H1 (cell line): Measurements from ENCODE around the gene HMGXB3. TPM values are rescaled to one million over a fixed set of nuclear protein-coding genes. Genes with fewer than 3 reads are reported as not detected.

Source experiments
- CTCF ChIA-PET: fragments of 300-600 bp; sonication (Branson Sonifier 250); formaldehyde crosslinking; loops from one replicate; lab custom pipeline; 2021; ENCODE audit not compliant: partially characterized antibody; lab: Charles Lee
- POLR2A ChIA-PET: fragments of 300-600 bp; sonication (Branson Sonifier 250); formaldehyde crosslinking; loops from one replicate; lab custom pipeline; 2021; ENCODE audit warnings: inconsistent platforms; ENCODE audit not compliant: partially characterized antibody; lab: Charles Lee
- DNase-seq, 2 experiments: peaks; one replicate each; pipeline versions ENCODE4 v3.0.0 to v3.0.0-alpha.2; 2010 to 2022; ENCODE audit warnings: low spot score in 2 of 2, low read depth in 1 of 2, mixed read lengths in 1 of 2
- FAIRE-seq: peaks from 2 replicates; lab custom pipeline; 2011; peaks lifted over from hg19 to GRCh38; lab: Jason Lieb, UNC
- H2AFZ ChIP-seq: 2 replicates; pipeline ENCODE4 v1.8.1; 2012; ENCODE audit warnings: low read length, inconsistent platforms
- H2AK5ac ChIP-seq: 2 replicates; pipeline ENCODE4 v1.6.1; 2013; ENCODE audit warnings: low read depth, low read length
- H2BK120ac ChIP-seq: replicated peaks from 2 replicates; pipeline ENCODE3; 2013; ENCODE audit warnings: low read depth, low read length, inconsistent platforms
- H2BK12ac ChIP-seq: 2 replicates; pipeline ENCODE4 v1.6.1; 2013; ENCODE audit warnings: low read depth, low read length
- H2BK15ac ChIP-seq: 2 replicates; pipeline ENCODE4 v1.6.1; 2013; ENCODE audit warnings: low read length
- H2BK20ac ChIP-seq: 2 replicates; pipeline ENCODE4 v1.6.1; 2013; ENCODE audit warnings: low read length
- H2BK5ac ChIP-seq: 2 replicates; pipeline ENCODE4 v1.6.1; 2013; ENCODE audit warnings: low read depth, low read length
- H3K14ac ChIP-seq: 2 replicates; pipeline ENCODE4 v1.6.1; 2013; ENCODE audit warnings: inconsistent platforms; ENCODE audit not compliant: insufficient read length
- H3K18ac ChIP-seq: 2 replicates; pipeline ENCODE4 v1.6.1; 2013; ENCODE audit warnings: low read length; ENCODE audit errors: extremely low read depth
- H3K23ac ChIP-seq: 2 replicates; pipeline ENCODE4 v1.6.1; 2013; ENCODE audit warnings: inconsistent platforms; ENCODE audit not compliant: insufficient read length
- H3K23me2 ChIP-seq: 2 replicates; pipeline ENCODE4 v1.6.1; 2013; ENCODE audit warnings: low read depth, low read length
- H3K27ac ChIP-seq: 2 replicates; pipeline ENCODE4 v1.6.1; 2011; ENCODE audit warnings: low read depth, low read length, inconsistent platforms
- H3K27me3 ChIP-seq, 4 experiments: replicated peaks in 1 of 4; 1 replicate in 1 of 4; 2 replicates in 3 of 4; pipeline versions ENCODE4 v1.6.1 to v1.8.1; 2011 to 2013; ENCODE audit warnings: low read length in 3 of 4, mild to moderate bottlenecking in 3 of 4, inconsistent platforms in 2 of 4, mixed read lengths in 2 of 4, moderate library complexity in 1 of 4; ENCODE audit not compliant: control insufficient read depth in 3 of 4, insufficient read depth in 3 of 4; ENCODE audit errors: extremely low read depth in 1 of 4
- H3K36me3 ChIP-seq, 4 experiments: 2 replicates each; pipeline versions ENCODE4 v1.6.1 to v1.8.1; 2011 to 2013; ENCODE audit warnings: mild to moderate bottlenecking in 4 of 4, low read length in 3 of 4, moderate library complexity in 2 of 4, control low read depth in 1 of 4, inconsistent platforms in 1 of 4; ENCODE audit not compliant: insufficient read depth in 4 of 4, control insufficient read depth in 2 of 4
- H3K4ac ChIP-seq: replicated peaks from 2 replicates; pipeline ENCODE3; 2013; ENCODE audit warnings: low read length, low read depth, mixed read lengths, inconsistent platforms; ENCODE audit not compliant: insufficient read length
- H3K4me1 ChIP-seq, 4 experiments: replicated peaks in 1 of 4; 1 replicate in 1 of 4; 2 replicates in 3 of 4; pipeline versions ENCODE4 v1.6.1 to v1.8.1; 2011 to 2013; ENCODE audit warnings: low read length in 3 of 4, inconsistent platforms in 2 of 4, mixed read lengths in 1 of 4; ENCODE audit not compliant: insufficient read depth in 4 of 4, control insufficient read depth in 3 of 4
- H3K4me2 ChIP-seq, 2 experiments: 2 replicates each; pipeline versions ENCODE4 v1.6.1 to v1.8.1; 2011 to 2013; ENCODE audit warnings: low read depth in 2 of 2, low read length in 2 of 2, control low read depth in 1 of 2, inconsistent platforms in 1 of 2, mild to moderate bottlenecking in 1 of 2; ENCODE audit not compliant: insufficient read depth in 1 of 2
- H3K4me3 ChIP-seq, 4 experiments: fragments of 200-600, 300-600 bp in 1 of 4; sonication (generic), shearing (Covaris generic), sonication (Bioruptor Twin) in 1 of 4; 2 replicates each; pipeline versions ENCODE4 v1.5.1 to v1.8.1; 2011 to 2016; ENCODE audit warnings: low read length in 4 of 4, low read depth in 3 of 4, control low read depth in 2 of 4, inconsistent platforms in 2 of 4, mild to moderate bottlenecking in 2 of 4, mixed read lengths in 1 of 4, moderate library complexity in 1 of 4; ENCODE audit not compliant: insufficient read depth in 2 of 4; ENCODE audit errors: extremely low read depth in 1 of 4
- H3K56ac ChIP-seq: replicated peaks from 2 replicates; pipeline ENCODE3; 2013; ENCODE audit warnings: low read depth, mild to moderate bottlenecking, mixed read lengths, low read length, inconsistent platforms; ENCODE audit not compliant: insufficient read length
- H3K79me1 ChIP-seq: 2 replicates; pipeline ENCODE4 v1.6.1; 2013; ENCODE audit warnings: low read depth, low read length, control low read depth
- H3K79me2 ChIP-seq, 2 experiments: 2 replicates each; pipeline versions ENCODE4 v1.6.1 to v1.8.1; 2012 to 2013; ENCODE audit warnings: low read length in 2 of 2, mild to moderate bottlenecking in 2 of 2, inconsistent platforms in 1 of 2; ENCODE audit not compliant: insufficient read depth in 2 of 2, control insufficient read depth in 1 of 2
- H3K9ac ChIP-seq, 4 experiments: replicated peaks in 1 of 4; 1 replicate in 1 of 4; 2 replicates in 3 of 4; pipeline versions ENCODE4 v1.6.1 to v1.8.1; 2011 to 2013; ENCODE audit warnings: low read depth in 3 of 4, low read length in 3 of 4, control low read depth in 2 of 4, mild to moderate bottlenecking in 2 of 4, moderate library complexity in 2 of 4, inconsistent platforms in 1 of 4; ENCODE audit errors: extremely low read depth in 1 of 4
- H3K9me3 ChIP-seq, 2 experiments: 2 replicates each; pipeline versions ENCODE4 v1.6.1 to v1.8.1; 2012 to 2013; ENCODE audit warnings: mild to moderate bottlenecking in 2 of 2, moderate library complexity in 2 of 2, control low read depth in 1 of 2, inconsistent platforms in 1 of 2, low read depth in 1 of 2, low read length in 1 of 2, mixed read lengths in 1 of 2; ENCODE audit not compliant: insufficient read depth in 2 of 2
- H4K20me1 ChIP-seq, 2 experiments: replicated peaks in 1 of 2; 2 replicates each; pipeline versions ENCODE3 to v1.8.1; 2011 to 2013; ENCODE audit warnings: inconsistent platforms in 2 of 2, low read length in 2 of 2, mild to moderate bottlenecking in 1 of 2; ENCODE audit not compliant: insufficient read depth in 2 of 2, control insufficient read depth in 1 of 2
- H4K5ac ChIP-seq: 2 replicates; pipeline ENCODE4 v1.6.1; 2013; ENCODE audit warnings: low read length, low read depth, mixed read lengths, inconsistent platforms; ENCODE audit not compliant: insufficient read length
- H4K8ac ChIP-seq: 2 replicates; pipeline ENCODE4 v1.8.0; 2013; ENCODE audit warnings: mild to moderate bottlenecking, moderate library complexity, low read length, inconsistent platforms; ENCODE audit not compliant: insufficient read depth; ENCODE audit errors: extremely low read depth
- H4K91ac ChIP-seq: replicated peaks from 2 replicates; pipeline ENCODE3; 2013; ENCODE audit warnings: low read length, mixed read lengths, inconsistent platforms; ENCODE audit not compliant: insufficient read length
- BCL11A ChIP-seq, 2 experiments: IDR thresholded peaks; one replicate each; pipeline ENCODE4 v1.6.1; 2011; ENCODE audit warnings: low read depth in 2 of 2, low read length in 2 of 2, mild to moderate bottlenecking in 2 of 2
- BRCA1 ChIP-seq: IDR thresholded peaks from 2 replicates; pipeline ENCODE4 v1.6.1; 2012; ENCODE audit warnings: low read depth, low read length, improper control_type of control experiment
- CREB1 ChIP-seq: IDR thresholded peaks from 2 replicates; pipeline ENCODE4 v1.6.1; 2012; ENCODE audit warnings: inconsistent platforms
- CTCF ChIP-seq, 3 experiments: IDR thresholded peaks; 1 replicate in 2 of 3; 2 replicates in 1 of 3; pipeline versions ENCODE4 v1.5.1 to v1.6.1; 2011; ENCODE audit warnings: low read length in 3 of 3, mild to moderate bottlenecking in 3 of 3, inconsistent platforms in 2 of 3, low read depth in 1 of 3, moderate library complexity in 1 of 3; ENCODE audit not compliant: insufficient read depth in 1 of 3; ENCODE audit errors: control extremely low read depth in 1 of 3
- EZH2 ChIP-seq: fragments of 200-600 bp; sonication (generic); IDR thresholded peaks from 2 replicates; pipeline ENCODE4 v1.7.1; 2012; ENCODE audit warnings: low read depth, mild to moderate bottlenecking, moderate library complexity, low read length, inconsistent platforms; ENCODE audit not compliant: severe bottlenecking
- GABPA ChIP-seq: IDR thresholded peaks from 2 replicates; pipeline ENCODE4 v1.6.1; 2011; ENCODE audit warnings: mild to moderate bottlenecking, low read length, moderate library complexity, borderline replicate concordance; ENCODE audit not compliant: insufficient read depth
- NANOG ChIP-seq: IDR thresholded peaks from 2 replicates; pipeline ENCODE4 v1.6.1; 2011; ENCODE audit warnings: low read length, low read depth, mild to moderate bottlenecking, inconsistent platforms; ENCODE audit not compliant: insufficient read depth, poor library complexity, severe bottlenecking
- SRF ChIP-seq: IDR thresholded peaks from 2 replicates; pipeline ENCODE4 v1.6.1; 2011; ENCODE audit warnings: mild to moderate bottlenecking, low read depth, low read length, moderate library complexity
- TAF7 ChIP-seq: optimal IDR thresholded peaks from 2 replicates; pipeline ENCODE3; 2011; ENCODE audit warnings: low read depth, mild to moderate bottlenecking, inconsistent platforms, low read length, moderate library complexity, borderline replicate concordance
- TCF12 ChIP-seq: IDR thresholded peaks from 2 replicates; pipeline ENCODE4 v1.6.1; 2011; ENCODE audit warnings: low read depth, mild to moderate bottlenecking, low read length
- WGBS, 2 experiments: shearing (Covaris generic) in 1 of 2; methylation state at CpG; one replicate each; pipeline versions ENCODE4 v1.1.6 to v1.1.7; 2013 to 2015; ENCODE audit warnings: low lambda C conversion rate in 2 of 2, mixed read lengths in 2 of 2, inconsistent platforms in 1 of 2, low coverage in 1 of 2, missing lambda C conversion rate in 1 of 2; ENCODE audit not compliant: insufficient replicate concordance in 2 of 2, insufficient coverage in 1 of 2, insufficient read length in 1 of 2; ENCODE audit errors: extremely low coverage in 1 of 2, missing lambda C conversion rate in 1 of 2; 5-methylcytosine and 5-hydroxymethylcytosine counted together
- polyA plus RNA-seq, 7 experiments: library from polyadenylated mRNA; depleted of rRNA in 3 of 7; stranded (reverse) in 5 of 7; unstranded in 2 of 7; fragments of >200 nt in 5 of 7; fragments of 200-250 nt in 2 of 7; gene quantifications; 1 replicate in 5 of 7; 2 replicates in 1 of 7; 4 replicates in 1 of 7; pipeline versions ENCODE4 v1.2.1 to v1.2.3, GENCODE V29; 2011 to 2013; ENCODE audit warnings: missing spikeins in 2 of 7, mixed read lengths in 2 of 7
- total RNA-seq: library from RNA; stranded (reverse); fragmentation: NEBNext Ultra II Directional; extraction: Animal tissue kit (Norgen Biotek cat#: 25700); gene quantifications from 2 replicates; pipeline ENCODE4 v1.2.1, GENCODE V29; 2021

The HMGXB3 gene
- total and polyA plus RNA-seq, 2 of the 8 experiments (the other 6 are each of a cell fraction or from before 2014, with no cell fraction given): 26.8 to 28.0 TPM

DNA sequence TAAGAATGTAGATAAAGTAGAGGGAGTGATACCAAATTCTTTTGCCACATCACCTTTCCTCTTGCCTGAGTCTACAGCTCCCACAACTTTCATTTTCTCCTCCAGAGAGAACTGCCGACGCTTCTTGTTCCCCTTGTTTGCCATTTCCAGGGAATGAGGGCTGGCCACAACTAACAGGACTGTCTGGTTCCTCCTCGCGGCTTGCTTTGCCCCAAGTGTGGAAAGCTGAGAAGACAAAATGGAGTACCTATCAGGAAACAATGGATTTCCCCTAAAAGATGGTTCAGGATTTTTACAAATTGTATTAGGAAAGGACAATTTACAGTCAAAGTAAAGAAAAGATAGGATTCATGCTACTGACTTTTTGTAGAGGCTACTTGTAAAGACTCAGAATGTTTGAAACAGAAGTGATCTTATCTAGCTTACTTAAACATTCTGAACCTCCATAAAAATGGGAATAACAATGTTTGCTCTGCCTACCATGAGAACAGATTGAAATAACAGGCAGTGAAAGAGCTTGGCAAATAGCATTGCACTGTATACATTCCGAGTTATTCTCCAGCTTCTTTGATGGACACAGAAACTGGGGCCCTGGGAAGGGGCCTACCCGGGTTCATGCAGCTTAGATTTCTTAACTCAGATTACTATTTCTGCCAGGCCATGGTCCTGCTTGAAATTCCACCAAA lies 4.2 kb upstream of the HMGXB3 start:
- no peak for FAIRE-seq
- H2BK12ac ChIP-seq: no peak overlapping the region
- WGBS, 2 experiments: 87% methylated on average over 6 of the region's 6 CpGs; no CpG with 5 or more reads in 1 of the 2 experiments
- no peaks in the 10 kb centered on the region for H3K79me1 ChIP-seq
- H3K4me3 ChIP-seq: no peak overlapping the region
- no peak overlapping the region for H3K18ac ChIP-seq
- H4K20me1 ChIP-seq: peaks cover 0 to 2% of the 10 kb centered on the region in 2 experiments
- CTCF ChIA-PET: interaction anchor here (0.9 to 2.4 kb wide), 6 partner anchors 10 to 340 kb away, joined by 3 to 16 read pairs (median 3); no protein-coding TSS in a partner anchor
- H3K27me3 ChIP-seq: no peaks in the 10 kb centered on the region
- no peak overlapping the region for H4K8ac ChIP-seq
- H3K9ac ChIP-seq: no peak overlapping the region
- H3K14ac ChIP-seq: no peak overlapping the region
- no peak overlapping the region for H3K56ac ChIP-seq
- no peak overlapping the region for H2BK20ac ChIP-seq
- H3K27ac ChIP-seq: no peak overlapping the region
- no peak overlapping the region for H2BK15ac ChIP-seq
- H2BK120ac ChIP-seq: no peak overlapping the region
- POLR2A ChIA-PET: no interaction called here
- no peak overlapping the region for H2AFZ ChIP-seq
- no peak overlapping the region for H2AK5ac ChIP-seq
- H3K23me2 ChIP-seq: peaks cover 11% of the 10 kb centered on the region
- H3K23ac ChIP-seq: no peak overlapping the region
- no peak overlapping the region for H3K4me2 ChIP-seq
- H4K5ac ChIP-seq: no peak overlapping the region
- peaks cover 0 to 4% (median 2%) of the 10 kb centered on the region in 4 experiments; a peak in 4 of 7 replicates for H3K4me1 ChIP-seq
- H3K36me3 ChIP-seq: no peaks in the 10 kb centered on the region; a peak in 1 of 8 replicates
- H3K4ac ChIP-seq: no peak overlapping the region
- no peak overlapping the region for H2BK5ac ChIP-seq
- H3K9me3 ChIP-seq: no peaks in the 10 kb centered on the region
- H3K79me2 ChIP-seq: peaks cover 0 to 4% of the 10 kb centered on the region in 2 experiments; a peak in 2 of 4 replicates
- no peak for DNase-seq
- H4K91ac ChIP-seq: no peak overlapping the region
- no peak for TF ChIP-seq EZH2
- no peak for TF ChIP-seq BCL11A (IDR thresholded peaks at IDR 0.05; ENCODE audit: low read depth in 2 of 2, low read length in 2 of 2)
- TF ChIP-seq CTCF (IDR thresholded peaks at IDR 0.05; ENCODE audit: control extremely low read depth in 1 of 3, insufficient read depth in 1 of 3, low read depth in 1 of 3, low read length in 3 of 3): no peak
- no peak for TF ChIP-seq SRF
- no peak for TF ChIP-seq BRCA1
- TF ChIP-seq TCF12: no peak
- no peak for TF ChIP-seq GABPA
- no peak for TF ChIP-seq CREB1
- TF ChIP-seq NANOG: no peak
- TF ChIP-seq TAF7: no peak
